IMR-90 (cell line): ENCODE measurements around the gene KRT86.

ENCODE experiments used
- CEBPB ChIP-seq: IDR thresholded peaks from 2 replicates; pipeline ENCODE4 v1.6.1; 2012; ENCODE audit warnings: low read depth, low read length, improper control_type of control experiment
- FOS ChIP-seq: fragments of 150-350 bp; IDR thresholded peaks from 2 replicates; pipeline ENCODE4 v1.6.1; 2016; ENCODE audit warnings: low read depth, low read length
- POLR2A ChIP-seq: IDR thresholded peaks from 2 replicates; pipeline ENCODE4 v1.6.1; 2012; ENCODE audit warnings: mild to moderate bottlenecking, low read depth, low read length
- RAD21 ChIP-seq: IDR thresholded peaks from 2 replicates; pipeline ENCODE4 v1.6.1; 2012; ENCODE audit warnings: low read length, improper control_type of control experiment
- SMC3 ChIP-seq: fragments of 150-350 bp; IDR thresholded peaks from 2 replicates; pipeline ENCODE4 v1.6.1; 2016; ENCODE audit warnings: low read depth, mild to moderate bottlenecking, antibody characterized with exemption, low read length, moderate library complexity
- TF ChIP-seq, protein P1 (sequence below): fragments of 150-350 bp; IDR thresholded peaks from 2 replicates; pipeline ENCODE4 v1.6.1; 2016; ENCODE audit warnings: low read depth, mild to moderate bottlenecking, low read length, moderate library complexity, borderline replicate concordance
- TF ChIP-seq, protein P2 (sequence below): conservative IDR thresholded peaks from 2 replicates; pipeline ENCODE4 v1.5.1; 2012; ENCODE audit warnings: mild to moderate bottlenecking, low read depth, low read length, improper control_type of control experiment
- TF ChIP-seq, protein P3 (sequence below): fragments of 150-350 bp; IDR thresholded peaks from 2 replicates; pipeline ENCODE4 v1.6.1; 2017; ENCODE audit warnings: mild to moderate bottlenecking, antibody characterized with exemption, low read length, low read depth

GRCh38 chr12:52336641-52337040 is 62.2 kb downstream of the KRT86 start:
- TF ChIP-seq, protein P1, sequence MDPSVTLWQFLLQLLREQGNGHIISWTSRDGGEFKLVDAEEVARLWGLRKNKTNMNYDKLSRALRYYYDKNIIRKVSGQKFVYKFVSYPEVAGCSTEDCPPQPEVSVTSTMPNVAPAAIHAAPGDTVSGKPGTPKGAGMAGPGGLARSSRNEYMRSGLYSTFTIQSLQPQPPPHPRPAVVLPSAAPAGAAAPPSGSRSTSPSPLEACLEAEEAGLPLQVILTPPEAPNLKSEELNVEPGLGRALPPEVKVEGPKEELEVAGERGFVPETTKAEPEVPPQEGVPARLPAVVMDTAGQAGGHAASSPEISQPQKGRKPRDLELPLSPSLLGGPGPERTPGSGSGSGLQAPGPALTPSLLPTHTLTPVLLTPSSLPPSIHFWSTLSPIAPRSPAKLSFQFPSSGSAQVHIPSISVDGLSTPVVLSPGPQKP = no peak
- TF ChIP-seq POLR2A (no peak), RAD21 (no peak), CEBPB (no peak), SMC3 (no peak), FOS (no peak)
- TF ChIP-seq, protein P2, sequence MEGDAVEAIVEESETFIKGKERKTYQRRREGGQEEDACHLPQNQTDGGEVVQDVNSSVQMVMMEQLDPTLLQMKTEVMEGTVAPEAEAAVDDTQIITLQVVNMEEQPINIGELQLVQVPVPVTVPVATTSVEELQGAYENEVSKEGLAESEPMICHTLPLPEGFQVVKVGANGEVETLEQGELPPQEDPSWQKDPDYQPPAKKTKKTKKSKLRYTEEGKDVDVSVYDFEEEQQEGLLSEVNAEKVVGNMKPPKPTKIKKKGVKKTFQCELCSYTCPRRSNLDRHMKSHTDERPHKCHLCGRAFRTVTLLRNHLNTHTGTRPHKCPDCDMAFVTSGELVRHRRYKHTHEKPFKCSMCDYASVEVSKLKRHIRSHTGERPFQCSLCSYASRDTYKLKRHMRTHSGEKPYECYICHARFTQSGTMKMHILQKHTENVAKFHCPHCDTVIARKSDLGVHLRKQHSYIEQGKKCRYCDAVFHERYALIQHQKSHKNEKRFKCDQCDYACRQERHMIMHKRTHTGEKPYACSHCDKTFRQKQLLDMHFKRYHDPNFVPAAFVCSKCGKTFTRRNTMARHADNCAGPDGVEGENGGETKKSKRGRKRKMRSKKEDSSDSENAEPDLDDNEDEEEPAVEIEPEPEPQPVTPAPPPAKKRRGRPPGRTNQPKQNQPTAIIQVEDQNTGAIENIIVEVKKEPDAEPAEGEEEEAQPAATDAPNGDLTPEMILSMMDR = no peak
- TF ChIP-seq, protein P3, sequence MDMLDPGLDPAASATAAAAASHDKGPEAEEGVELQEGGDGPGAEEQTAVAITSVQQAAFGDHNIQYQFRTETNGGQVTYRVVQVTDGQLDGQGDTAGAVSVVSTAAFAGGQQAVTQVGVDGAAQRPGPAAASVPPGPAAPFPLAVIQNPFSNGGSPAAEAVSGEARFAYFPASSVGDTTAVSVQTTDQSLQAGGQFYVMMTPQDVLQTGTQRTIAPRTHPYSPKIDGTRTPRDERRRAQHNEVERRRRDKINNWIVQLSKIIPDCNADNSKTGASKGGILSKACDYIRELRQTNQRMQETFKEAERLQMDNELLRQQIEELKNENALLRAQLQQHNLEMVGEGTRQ = no peak
